Muscle of leg (tissue), 11 donors: ENCODE data around the gene SEMA6C. TPM values are rescaled to one million over a fixed set of nuclear protein-coding genes. Genes with fewer than 3 reads are reported as not detected.
"Not testable (repeated sequence)": the region's sequence is repeated elsewhere in the genome, so short reads cannot be mapped to it uniquely, and the experiment has no call there.

Experiments used
- DNase-seq: peaks from one replicate; pipeline ENCODE4 v3.0.0; 2013
- H3K27ac ChIP-seq: one replicate; pipeline ENCODE4 v1.5.1; 2013; ENCODE audit warnings: mild to moderate bottlenecking, low read length, control low read depth
- H3K27me3 ChIP-seq: one replicate; pipeline ENCODE4 v1.6.1; 2013; ENCODE audit warnings: low read length; ENCODE audit not compliant: control insufficient read depth, insufficient read depth
- H3K36me3 ChIP-seq: one replicate; pipeline ENCODE4 v1.6.1; 2013; ENCODE audit warnings: low read length; ENCODE audit not compliant: control insufficient read depth, insufficient read depth
- H3K4me1 ChIP-seq: one replicate; pipeline ENCODE4 v1.6.1; 2013; ENCODE audit warnings: low read length; ENCODE audit not compliant: control insufficient read depth, insufficient read depth
- H3K4me3 ChIP-seq: one replicate; pipeline ENCODE4 v1.5.1; 2013; ENCODE audit warnings: low read length, control low read depth
- H3K9me3 ChIP-seq: replicated peaks from 2 replicates; pipeline ENCODE4 v1.6.1; 2013; ENCODE audit warnings: low read depth, low read length; ENCODE audit not compliant: control insufficient read depth
- WGBS: methylation state at CpG from one replicate; pipeline ENCODE4 v1.1.5; 2013; ENCODE audit warnings: missing lambda C conversion rate; ENCODE audit not compliant: insufficient coverage; 5-methylcytosine and 5-hydroxymethylcytosine counted together
- polyA plus RNA-seq, 8 donors: library from polyadenylated mRNA; unstranded; fragments of 120-200 nt; gene quantifications; one replicate each; pipeline versions ENCODE4 v1.2.1 to v1.2.3, GENCODE V29; 2013; ENCODE audit warnings: inconsistent platforms in 1 of 8, low replicate concordance in 1 of 8; ENCODE audit not compliant: insufficient read length in 8 of 8, insufficient read depth in 1 of 8
- total RNA-seq: library from RNA; stranded (reverse); fragments of 120-200 nt; gene quantifications from one replicate; pipeline ENCODE4 v1.2.4, GENCODE V29; 2013

SEMA6C gene
- total and polyA plus RNA-seq, 9 donors = 33.4 to 112 (median 86.7) TPM

GRCh38 chr1:151097426-151097825 lies 49.0 kb downstream of the SEMA6C start:
- H3K36me3 ChIP-seq, DNase-seq, H3K27me3 ChIP-seq, H3K9me3 ChIP-seq, H3K4me1 ChIP-seq, H3K27ac ChIP-seq, H3K4me3 ChIP-seq: not testable (repeated sequence)
- WGBS = 87% methylated on average over 2 of the region's 6 CpGs

GRCh38 chr1:151085953-151086559 lies 60.4 kb downstream of the SEMA6C start:
- Histone ChIP-seq H3K36me3 (no peaks in the 10 kb centered on the region), H3K4me1 (no peaks in the 10 kb centered on the region), H3K27ac (no peak overlapping the region), H3K27me3 (no peaks in the 10 kb centered on the region), H3K4me3 (no peak overlapping the region), H3K9me3 (no peaks in the 10 kb centered on the region)
- WGBS = 86% methylated on average over 1 of the region's 4 CpGs
- no peak for DNase-seq

Other genes starting within 250 kb of the SEMA6C start
- 40.6 TPM for gene SETDB1, start 220.3 kb downstream of the SEMA6C start, total RNA-seq
- 10 to 100 TPM; 31.5 to 41.5 (median 36.3) TPM for gene SETDB1, start 220.3 kb downstream of the SEMA6C start, polyA plus RNA-seq
- gene CERS2, start 171.8 kb downstream of the SEMA6C start, total RNA-seq = 47.3 TPM
- 100 to 1,000 TPM in 2 of 8 donors, 10 to 100 TPM in 6; 62.3 to 111 (median 84.0) TPM for gene CERS2, start 171.8 kb downstream of the SEMA6C start, polyA plus RNA-seq
- 0.04 TPM for gene ANXA9, start 164.3 kb downstream of the SEMA6C start, total RNA-seq
- gene ANXA9, start 164.3 kb downstream of the SEMA6C start, polyA plus RNA-seq = 1 to 10 TPM; 2.1 to 3.5 (median 2.5) TPM
- 15.7 TPM for gene MINDY1, start 139.7 kb downstream of the SEMA6C start, total RNA-seq
- 10 to 100 TPM; 15.8 to 20.4 (median 17.0) TPM for gene MINDY1, start 139.7 kb downstream of the SEMA6C start, polyA plus RNA-seq
- 19.3 TPM for gene PRUNE1, start 138.2 kb downstream of the SEMA6C start, total RNA-seq
- gene PRUNE1, start 138.2 kb downstream of the SEMA6C start, polyA plus RNA-seq = 10 to 100 TPM; 23.4 to 29.8 (median 25.6) TPM
- 0.53 TPM for gene BNIPL, start 110.0 kb downstream of the SEMA6C start, total RNA-seq
- 1 to 10 TPM in 3 of 8 donors, under 1 TPM in 5; 0.22 to 5.1 (median 0.69) TPM for gene BNIPL, start 110.0 kb downstream of the SEMA6C start, polyA plus RNA-seq
- 2.6 TPM for gene C1orf56, start 98.9 kb downstream of the SEMA6C start, total RNA-seq
- gene C1orf56, start 98.9 kb downstream of the SEMA6C start, polyA plus RNA-seq = 1 to 10 TPM; 4.7 to 8.6 (median 5.9) TPM
- 42.6 TPM for gene CDC42SE1, start 87.0 kb downstream of the SEMA6C start, total RNA-seq
- 10 to 100 TPM; 47.5 to 68.4 (median 54.3) TPM for gene CDC42SE1, start 87.0 kb downstream of the SEMA6C start, polyA plus RNA-seq
- gene MLLT11, start 86.2 kb downstream of the SEMA6C start, total RNA-seq = 5.5 TPM
- 10 to 100 TPM; 11.0 to 20.1 (median 15.2) TPM for gene MLLT11, start 86.2 kb downstream of the SEMA6C start, polyA plus RNA-seq
- gene GABPB2, start 75.9 kb downstream of the SEMA6C start, total RNA-seq = 8.2 TPM
- 1 to 10 TPM; 3.7 to 6.3 (median 4.8) TPM for gene GABPB2, start 75.9 kb downstream of the SEMA6C start, polyA plus RNA-seq
- 3.0 TPM for gene TNFAIP8L2, start 10.0 kb upstream of the SEMA6C start, total RNA-seq
- gene TNFAIP8L2, start 10.0 kb upstream of the SEMA6C start, polyA plus RNA-seq = 1 to 10 TPM; 1.5 to 2.5 (median 2.1) TPM
- gene LYSMD1, start 19.3 kb upstream of the SEMA6C start, total RNA-seq = 14.1 TPM
- 10 to 100 TPM; 10.2 to 12.9 (median 11.6) TPM for gene LYSMD1, start 19.3 kb upstream of the SEMA6C start, polyA plus RNA-seq
- 53.6 TPM for gene SCNM1, start 19.5 kb upstream of the SEMA6C start, total RNA-seq
- 10 to 100 TPM; 32.9 to 42.8 (median 36.7) TPM for gene SCNM1, start 19.5 kb upstream of the SEMA6C start, polyA plus RNA-seq
- 15.2 TPM for gene TMOD4, start 29.4 kb upstream of the SEMA6C start, total RNA-seq
- 10 to 100 TPM; 15.4 to 38.4 (median 22.6) TPM for gene TMOD4, start 29.4 kb upstream of the SEMA6C start, polyA plus RNA-seq
- 45.0 TPM for gene VPS72, start 43.6 kb upstream of the SEMA6C start, total RNA-seq
- 10 to 100 TPM; 44.2 to 59.9 (median 52.8) TPM for gene VPS72, start 43.6 kb upstream of the SEMA6C start, polyA plus RNA-seq
- gene PIP5K1A, start 51.9 kb upstream of the SEMA6C start, total RNA-seq = 27.1 TPM
- gene PIP5K1A, start 51.9 kb upstream of the SEMA6C start, polyA plus RNA-seq = 10 to 100 TPM; 35.0 to 46.0 (median 38.3) TPM
- 183 TPM for gene PSMD4, start 108.1 kb upstream of the SEMA6C start, total RNA-seq
- gene PSMD4, start 108.1 kb upstream of the SEMA6C start, polyA plus RNA-seq = 100 to 1,000 TPM; 122 to 141 (median 128) TPM
- 8.5 TPM for gene ZNF687, start 135.7 kb upstream of the SEMA6C start, total RNA-seq
- gene ZNF687, start 135.7 kb upstream of the SEMA6C start, polyA plus RNA-seq = 10 to 100 TPM; 11.1 to 14.8 (median 13.7) TPM
- gene PI4KB, start 180.8 kb upstream of the SEMA6C start, total RNA-seq = 31.4 TPM
- gene PI4KB, start 180.8 kb upstream of the SEMA6C start, polyA plus RNA-seq = 10 to 100 TPM; 43.6 to 59.1 (median 51.9) TPM
- gene RFX5, start 200.6 kb upstream of the SEMA6C start, total RNA-seq = 28.1 TPM
- gene RFX5, start 200.6 kb upstream of the SEMA6C start, polyA plus RNA-seq = 10 to 100 TPM; 20.2 to 30.3 (median 24.6) TPM
- gene SELENBP1, start 226.1 kb upstream of the SEMA6C start, total RNA-seq = 31.2 TPM
- gene SELENBP1, start 226.1 kb upstream of the SEMA6C start, polyA plus RNA-seq = 10 to 100 TPM; 28.2 to 50.1 (median 37.6) TPM